NCI-H510A (cell line): Measurements from ENCODE around the gene SLC28A3.
"Not testable (repeated sequence)": the region's sequence is repeated elsewhere in the genome, so short reads cannot be mapped to it uniquely, and the experiment has no call there.

Experiments used
- DNase-seq: peaks from one replicate; lab custom pipeline; 2025; lab: John Stamatoyannopoulos, UW

SLC28A3 gene

DNA sequence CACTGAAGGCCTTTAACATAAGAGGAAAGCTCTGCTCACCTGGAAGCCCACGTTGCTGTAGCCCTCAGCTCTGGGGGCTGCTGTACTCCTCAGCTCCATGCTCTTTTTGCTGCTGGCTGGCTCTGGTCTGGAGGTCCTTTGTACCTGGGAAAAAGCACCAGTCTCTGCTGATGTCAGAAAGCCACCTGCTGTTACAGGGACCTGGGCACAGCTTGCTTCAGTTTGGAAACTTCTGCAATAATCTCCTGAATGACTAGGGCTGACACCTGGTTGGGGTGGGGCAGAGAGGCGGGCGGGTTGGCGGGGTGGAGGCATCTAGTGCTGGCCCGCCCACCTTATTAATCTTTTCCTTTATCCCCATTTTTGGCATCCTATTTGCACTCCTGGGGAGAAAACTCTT, at the start of gene SLC28A3:
SLC28A3 (minus strand) TSS at position 224 of the 400 bp plus-strand sequence; CDS start at position 99, 125 bp downstream.
- DNase-seq, result no peak

- not testable (repeated sequence) for DNase-seq
Measured at GRCh38 chr9:84390254-84390653, 49.7 kb upstream of the SLC28A3 start.

DNA sequence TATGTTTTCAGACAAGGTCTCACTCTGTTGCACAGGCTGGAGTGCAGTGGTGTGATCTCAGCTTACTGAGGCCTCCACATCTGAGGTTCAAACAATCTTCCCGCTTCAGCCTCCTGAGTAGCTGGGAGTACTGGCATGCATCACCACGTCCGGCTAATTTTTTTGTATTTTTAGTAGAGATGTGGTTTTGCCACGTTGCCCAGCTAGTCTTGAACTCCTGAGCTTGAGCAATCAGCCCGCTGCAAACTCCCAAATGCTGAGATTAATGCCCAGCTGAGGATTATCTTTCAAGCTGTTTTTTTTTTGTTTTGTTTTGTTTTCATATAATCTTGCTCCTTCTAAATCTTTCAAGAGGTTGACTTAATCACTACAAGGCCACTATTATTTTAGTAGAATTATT, 47.3 kb upstream of the SLC28A3 start:
- DNase-seq, result no peak

DNA sequence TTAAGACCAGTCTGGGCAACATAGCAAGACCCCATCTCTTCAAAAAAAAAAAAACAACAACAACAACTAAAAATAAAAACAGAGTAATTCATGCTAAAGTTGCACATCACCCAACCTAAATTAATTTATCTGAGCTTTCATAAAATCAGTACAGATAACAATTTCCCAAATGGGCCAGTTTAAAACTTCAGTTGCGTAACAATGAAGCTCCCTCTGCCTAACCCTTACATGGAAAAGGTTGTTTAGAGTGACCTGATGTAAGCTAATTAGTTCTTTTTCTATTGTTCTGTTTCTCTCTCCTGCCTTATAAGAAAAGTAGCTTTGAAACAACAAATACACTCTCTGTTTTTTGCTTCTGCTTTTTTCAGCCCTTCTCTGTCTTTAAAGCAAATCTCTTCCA, 46.2 kb upstream of the SLC28A3 start:
- DNase-seq, result no peak

DNA sequence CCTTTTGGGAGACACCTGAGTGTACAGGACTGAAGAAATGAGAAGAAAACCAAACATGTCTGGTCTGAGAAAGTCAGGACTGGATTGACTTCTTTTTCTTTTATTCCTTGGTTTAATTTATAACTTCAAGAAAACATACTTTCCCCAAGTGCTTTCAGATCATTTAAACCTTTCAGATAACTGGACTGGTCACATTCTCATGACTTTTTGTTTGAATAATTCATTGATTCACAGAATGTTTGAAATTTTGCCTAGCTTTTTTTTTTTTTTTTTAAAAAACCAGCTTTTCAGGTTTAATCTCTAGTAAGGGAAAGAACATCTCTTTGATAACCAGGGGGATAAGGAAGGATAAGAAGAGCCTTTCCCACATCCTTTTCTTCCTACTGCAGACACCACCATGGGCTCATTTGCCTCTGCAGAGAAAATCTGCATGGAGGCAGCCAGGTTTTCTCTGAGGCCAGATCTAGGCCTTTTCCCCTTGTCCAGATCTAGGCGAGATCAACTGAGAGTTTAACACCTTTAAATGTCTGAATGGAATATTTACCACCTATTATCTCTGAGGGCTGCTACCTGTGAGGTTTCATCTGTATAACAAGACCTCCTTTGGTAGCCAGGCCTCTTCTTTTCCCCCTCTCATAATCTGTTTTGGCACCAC, 45.0 kb upstream of the SLC28A3 start:
- no peak for DNase-seq

DNA sequence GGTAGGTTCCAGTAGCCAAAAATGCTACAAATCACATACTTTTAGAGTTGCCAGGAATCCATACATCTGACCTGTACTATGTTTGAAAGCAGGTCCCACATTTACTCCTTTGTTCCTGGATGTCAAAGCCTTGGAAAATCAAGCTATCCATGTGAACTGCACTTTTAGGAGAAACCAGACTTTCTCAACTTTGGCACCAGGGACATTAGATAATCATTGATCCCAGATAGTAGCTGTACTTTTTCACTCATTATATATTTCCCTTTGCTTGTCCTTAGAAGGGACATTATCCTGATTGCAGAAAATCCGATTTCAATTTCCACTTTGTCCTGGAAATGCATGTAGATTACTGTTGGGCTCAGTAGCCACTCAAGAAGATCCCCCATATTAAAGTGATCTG, 44.1 kb upstream of the SLC28A3 start:
- DNase-seq, result no peak

GRCh38 chr9:84383178-84383577, 42.6 kb upstream of the SLC28A3 start:
- DNase-seq, result no peak

DNA sequence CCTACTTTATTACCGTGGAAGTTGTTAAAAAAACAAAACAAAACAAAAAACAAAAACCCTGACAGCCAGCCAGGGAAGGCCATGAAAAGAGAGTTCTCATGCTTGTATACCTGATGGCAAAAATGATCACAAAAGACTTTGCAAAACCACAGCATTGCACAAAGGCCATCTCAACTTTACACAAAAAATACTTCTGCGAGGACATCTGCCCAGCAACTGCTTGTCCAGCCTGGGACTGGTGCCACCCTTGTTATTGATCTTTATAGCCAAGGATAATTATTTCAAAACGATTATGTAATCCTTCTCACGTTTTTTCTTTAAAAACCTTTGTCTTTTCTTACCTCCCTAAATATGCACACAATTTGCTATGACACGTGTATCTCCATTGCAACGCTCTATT, 42.2 kb upstream of the SLC28A3 start:
- DNase-seq, result no peak

GRCh38 chr9:84381508-84381907, 41.0 kb upstream of the SLC28A3 start:
- no peak for DNase-seq

- no peak for DNase-seq
Measured at GRCh38 chr9:84379740-84380139, 39.2 kb upstream of the SLC28A3 start.

GRCh38 chr9:84375954-84376353, 35.4 kb upstream of the SLC28A3 start:
- no peak for DNase-seq

DNA sequence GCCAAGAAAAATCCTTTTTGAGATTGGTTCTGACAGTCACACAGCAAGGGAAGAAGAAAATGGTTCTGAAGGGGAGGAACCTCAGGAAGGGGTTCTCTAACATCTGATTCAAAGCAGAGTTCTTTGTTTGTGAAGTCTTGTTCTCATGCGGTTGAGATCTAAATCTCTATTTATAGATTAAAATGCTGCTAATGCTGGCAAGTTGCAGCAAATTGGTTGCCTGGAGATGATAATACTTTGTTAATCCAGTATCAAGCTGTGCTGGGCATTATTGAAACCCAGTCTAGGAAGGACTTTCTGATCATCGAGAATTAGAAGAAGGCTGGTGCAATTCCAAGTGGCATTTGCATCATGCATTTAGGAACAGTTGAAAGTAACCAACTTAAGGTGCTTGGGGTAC, 34.0 kb upstream of the SLC28A3 start:
- DNase-seq, result no peak

- no peak for DNase-seq
Measured at GRCh38 chr9:84374013-84374412, 33.5 kb upstream of the SLC28A3 start.

GRCh38 chr9:84371737-84372136, 31.2 kb upstream of the SLC28A3 start:
- no peak for DNase-seq

- no peak for DNase-seq
Measured at GRCh38 chr9:84368601-84369000, 28.0 kb upstream of the SLC28A3 start.

DNA sequence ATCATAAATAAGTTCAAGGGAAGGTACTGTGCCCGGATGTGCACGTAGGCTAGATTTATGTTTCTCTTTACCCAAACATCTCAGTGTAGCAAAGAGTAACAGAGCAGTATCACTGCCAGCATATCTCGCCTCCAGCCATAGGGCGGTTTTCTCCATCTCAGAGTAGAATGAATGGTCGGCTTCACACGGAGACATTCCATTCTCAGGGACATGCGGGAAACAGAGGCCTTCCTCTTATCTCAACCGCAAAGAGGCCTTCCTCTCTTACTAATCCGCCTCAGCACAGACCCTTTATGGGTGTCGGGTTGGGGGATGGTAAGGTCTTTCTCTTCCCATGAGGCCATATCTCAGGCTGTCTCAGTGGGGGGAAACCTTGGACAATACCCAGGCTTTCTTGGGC, 27.2 kb upstream of the SLC28A3 start:
- not testable (repeated sequence) for DNase-seq

- no peak for DNase-seq
Measured at GRCh38 chr9:84366683-84367082, 26.1 kb upstream of the SLC28A3 start.

DNA sequence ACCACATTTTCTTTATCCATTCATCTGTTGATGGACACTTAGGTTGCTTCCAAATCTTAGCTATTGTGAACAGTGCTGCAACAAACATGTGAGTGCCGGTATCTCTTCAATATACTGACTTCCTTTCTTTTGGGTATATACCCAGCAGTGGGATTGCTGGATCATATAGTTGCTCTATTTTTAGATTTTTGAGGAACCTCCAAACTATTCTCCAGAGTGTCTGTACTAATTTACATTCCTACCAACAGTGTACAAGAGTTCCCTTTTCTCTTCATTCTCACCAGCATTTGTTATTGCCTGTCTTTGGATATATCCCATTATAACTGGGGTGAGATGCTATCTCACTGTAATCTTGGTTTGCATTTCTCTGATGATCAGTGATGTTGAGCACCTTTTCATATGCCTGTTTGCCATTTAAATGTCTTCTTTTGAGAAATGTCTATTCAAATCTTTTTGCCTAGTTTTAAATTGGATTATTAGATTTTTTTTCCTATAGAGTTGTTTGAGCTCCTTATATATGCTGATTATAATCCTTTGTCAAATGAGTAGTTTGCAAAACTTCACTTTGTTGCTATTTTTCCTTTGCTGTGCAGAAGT, 24.4 kb upstream of the SLC28A3 start:
- DNase-seq, result not testable (repeated sequence)

- DNase-seq, result no peak
Measured at GRCh38 chr9:84361645-84362044, 21.1 kb upstream of the SLC28A3 start.

DNA sequence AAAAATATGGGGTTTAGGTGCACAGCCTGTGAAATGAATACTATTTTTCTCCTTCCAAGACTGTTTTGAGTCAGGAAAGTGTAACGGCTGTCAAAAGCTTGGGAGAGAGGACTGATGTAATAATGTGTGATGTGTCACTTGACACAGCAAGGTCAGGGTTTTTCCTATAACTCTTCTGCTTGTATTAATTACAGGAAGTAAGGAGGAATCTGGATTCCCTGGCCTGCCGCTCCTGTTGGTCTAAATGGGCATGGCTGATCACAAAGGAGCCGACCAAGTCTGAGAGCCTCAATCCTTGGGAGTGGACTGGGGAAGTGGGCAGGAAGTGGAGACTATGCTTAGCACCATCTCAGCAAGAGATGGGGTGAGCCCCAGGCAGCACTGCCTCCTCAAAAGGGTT, 16.7 kb upstream of the SLC28A3 start:
- no peak for DNase-seq

- DNase-seq, result no peak
Measured at GRCh38 chr9:84354035-84354434, 13.5 kb upstream of the SLC28A3 start.

DNA sequence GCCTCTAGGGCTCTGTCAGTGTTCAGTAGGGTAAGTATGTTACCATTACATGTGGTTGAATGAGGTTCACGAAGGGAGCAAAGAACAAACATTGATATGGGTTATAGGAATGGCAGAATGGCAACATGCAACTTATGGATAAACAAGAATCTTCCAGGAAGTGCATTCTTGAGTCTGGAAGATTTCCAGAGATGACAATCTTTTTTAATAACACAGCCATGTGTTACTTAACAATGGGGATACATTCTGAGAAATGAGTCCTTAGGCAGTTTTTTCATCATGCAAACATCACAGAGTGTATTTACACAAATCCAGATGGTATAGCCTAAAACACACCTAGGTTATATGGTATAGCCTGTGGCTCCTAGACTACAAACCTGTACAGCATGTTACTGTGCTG, 9.1 kb upstream of the SLC28A3 start:
- DNase-seq, result no peak

- DNase-seq, result no peak
Measured at GRCh38 chr9:84343111-84343521, 2.6 kb upstream of the SLC28A3 start.

- DNase-seq, result no peak
Measured at GRCh38 chr9:84339962-84340361, 596 bp downstream of the SLC28A3 start.
